ENCODE results near the gene PICALM. TPM values are rescaled to one million over a fixed set of nuclear protein-coding genes. Genes with fewer than 3 reads are reported as not detected.
A peak's percentile ranks its signal among the peaks of the same experiment; 100 is the strongest.

Gene PICALM
- total and polyA plus RNA-seq, 2 donors (not counting 3 experiments of a cell fraction or from before 2014, with no cell fraction given), result 181 to 202 TPM

GRCh38 chr11:86101493-86101892 lies 32.6 kb upstream of the PICALM start:
- H2AFZ ChIP-seq (ENCODE audit: low read depth, low read length), result no peak overlapping the region
- POLR2A ChIA-PET, result no interaction called here
- no peaks in the 10 kb centered on the region for H3K9me1 ChIP-seq (replicated peaks; ENCODE audit: control insufficient read depth, extremely low read depth, insufficient read depth, low read length)
- no peak overlapping the region for H3K4me2 ChIP-seq (ENCODE audit: insufficient read depth, low read length)
- CTCF ChIA-PET, result interaction anchor here (0.8 to 1.0 kb wide), 2 partner anchors 13 to 92 kb away, joined by 3 to 6 read pairs; no protein-coding TSS in a partner anchor
- H3K9me3 ChIP-seq (replicated peaks; ENCODE audit: control insufficient read depth, insufficient read depth, low read length), result no peaks in the 10 kb centered on the region
- intact Hi-C loops (cut with micrococcal nuclease) (no loop called here), dilution Hi-C loops (cut with MboI; ENCODE audit: extremely low pct_ligation_motif_present, low sequenced_read_pairs) (no loop called here)
- no peak for TF ChIP-seq GATA2 (IDR thresholded peaks at IDR 0.05; ENCODE audit: insufficient read depth, insufficient read length, low read depth, low read length)
- TF ChIP-seq POLR2AphosphoS5 (IDR thresholded peaks at IDR 0.05; ENCODE audit: insufficient read depth, low read depth, low read length), result no peak
- TF ChIP-seq, protein P1, sequence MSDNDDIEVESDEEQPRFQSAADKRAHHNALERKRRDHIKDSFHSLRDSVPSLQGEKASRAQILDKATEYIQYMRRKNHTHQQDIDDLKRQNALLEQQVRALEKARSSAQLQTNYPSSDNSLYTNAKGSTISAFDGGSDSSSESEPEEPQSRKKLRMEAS (IDR thresholded peaks at IDR 0.05; ENCODE audit: insufficient read depth, insufficient read length), result no peak
- no peak for TF ChIP-seq POLR2A (IDR thresholded peaks at IDR 0.05; ENCODE audit: low read depth, low read length)
- H3K79me2 ChIP-seq (ENCODE audit: control insufficient read depth, insufficient read depth, low read length), result no peaks in the 10 kb centered on the region
- no peaks in the 10 kb centered on the region for H3K36me3 ChIP-seq (ENCODE audit: control insufficient read depth in 2 of 2, extremely low read depth in 1 of 2, insufficient read depth in 2 of 2, low read length in 2 of 2)
- no peak overlapping the region for H3K9ac ChIP-seq (replicated peaks; ENCODE audit: extremely low read depth, insufficient read depth, low read length)
- no peaks in the 10 kb centered on the region for H3K4me1 ChIP-seq (ENCODE audit: control insufficient read depth, extremely low read depth, insufficient read depth, low read length)
- BruUV-seq (replicated peaks), result no TSS peak
- no peaks in the 10 kb centered on the region for H4K20me1 ChIP-seq (replicated peaks; ENCODE audit: control insufficient read depth, extremely low read depth, insufficient read depth, low read length)
- H3K4me3 ChIP-seq (replicated peaks in 1 of 3; ENCODE audit: insufficient read depth in 1 of 3, low read depth in 1 of 3, low read length in 3 of 3), result no peak overlapping the region
- FAIRE-seq (no peak), DNase-seq (ENCODE audit: low read depth, low spot score) (no peak)
- H3K27ac ChIP-seq (ENCODE audit: insufficient read depth, low read depth, low read length), result no peak overlapping the region
- H3K27me3 ChIP-seq (ENCODE audit: control insufficient read depth in 2 of 2, insufficient read depth in 2 of 2, low read length in 2 of 2), result no peaks in the 10 kb centered on the region

DNA sequence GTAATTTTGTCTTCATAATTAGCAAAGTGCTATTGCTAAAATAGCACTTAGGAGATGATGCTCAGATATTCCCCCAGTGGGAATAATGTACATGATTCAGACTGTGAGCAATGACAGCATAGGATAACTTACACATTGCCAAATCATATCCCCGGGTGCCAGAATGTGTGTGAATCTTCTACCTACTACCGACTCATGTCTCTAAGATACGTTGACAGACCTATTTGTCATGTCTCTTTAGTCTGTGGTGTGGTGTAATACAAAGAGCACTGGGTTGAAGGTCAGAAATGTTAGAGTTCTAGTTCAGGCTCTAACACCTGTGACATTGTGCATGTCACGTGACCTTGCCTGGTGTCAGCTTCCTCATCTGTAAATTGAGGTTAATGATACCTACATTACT lies 31.0 kb upstream of the PICALM start:
- H3K4me2 ChIP-seq (ENCODE audit: insufficient read depth, low read length), result no peak overlapping the region
- intact Hi-C loops (cut with micrococcal nuclease) (no loop called here), dilution Hi-C loops (cut with MboI; ENCODE audit: extremely low pct_ligation_motif_present, low sequenced_read_pairs) (no loop called here)
- no peaks in the 10 kb centered on the region for H3K27me3 ChIP-seq (ENCODE audit: control insufficient read depth in 2 of 2, insufficient read depth in 2 of 2, low read length in 2 of 2)
- H3K9me1 ChIP-seq (replicated peaks; ENCODE audit: control insufficient read depth, extremely low read depth, insufficient read depth, low read length), result no peaks in the 10 kb centered on the region
- no peaks in the 10 kb centered on the region for H3K4me1 ChIP-seq (ENCODE audit: control insufficient read depth, extremely low read depth, insufficient read depth, low read length)
- H4K20me1 ChIP-seq (replicated peaks; ENCODE audit: control insufficient read depth, extremely low read depth, insufficient read depth, low read length), result no peaks in the 10 kb centered on the region
- no peaks in the 10 kb centered on the region for H3K36me3 ChIP-seq (ENCODE audit: control insufficient read depth in 2 of 2, extremely low read depth in 1 of 2, insufficient read depth in 2 of 2, low read length in 2 of 2)
- BruUV-seq (replicated peaks), result no TSS peak
- no peak overlapping the region for H2AFZ ChIP-seq (ENCODE audit: low read depth, low read length)
- DNase-seq (ENCODE audit: low read depth, low spot score) (no peak), FAIRE-seq (peak; percentile 40)
- H3K4me3 ChIP-seq (replicated peaks in 1 of 3; ENCODE audit: insufficient read depth in 1 of 3, low read depth in 1 of 3, low read length in 3 of 3), result no peak overlapping the region
- H3K79me2 ChIP-seq (ENCODE audit: control insufficient read depth, insufficient read depth, low read length), result no peaks in the 10 kb centered on the region
- CTCF ChIA-PET, result no interaction called here
- H3K27ac ChIP-seq (ENCODE audit: insufficient read depth, low read depth, low read length), result no peak overlapping the region
- no peak overlapping the region for H3K9ac ChIP-seq (replicated peaks; ENCODE audit: extremely low read depth, insufficient read depth, low read length)
- POLR2A ChIA-PET, result no interaction called here
- TF ChIP-seq FOS (IDR thresholded peaks at IDR 0.05; ENCODE audit: borderline replicate concordance, insufficient read depth, low read length), result no peak
- TF ChIP-seq POLR2AphosphoS5 (IDR thresholded peaks at IDR 0.05; ENCODE audit: insufficient read depth, low read depth, low read length), result no peak
- TF ChIP-seq EZH2 (IDR thresholded peaks at IDR 0.05; ENCODE audit: borderline replicate concordance, low read depth, low read length, severe bottlenecking), result no peak
- no peak for TF ChIP-seq JUN (IDR thresholded peaks at IDR 0.05; ENCODE audit: borderline replicate concordance, insufficient read depth, insufficient read length, low read depth)
- no peak for TF ChIP-seq GATA2 (IDR thresholded peaks at IDR 0.05; ENCODE audit: insufficient read depth, insufficient read length, low read depth, low read length)
- TF ChIP-seq, protein P1 (IDR thresholded peaks at IDR 0.05; ENCODE audit: insufficient read depth, insufficient read length), result no peak
- no peak for TF ChIP-seq POLR2A (IDR thresholded peaks at IDR 0.05; ENCODE audit: low read depth, low read length)
- no peaks in the 10 kb centered on the region for H3K9me3 ChIP-seq (replicated peaks; ENCODE audit: control insufficient read depth, insufficient read depth, low read length)

All from endothelial cell of umbilical vein (primary cell).